ENCODE results near the gene DTHD1.

- TF ChIP-seq POLR2A (IDR thresholded peaks at IDR 0.05) = no peak
- no peak for TF ChIP-seq CTCF (IDR thresholded peaks at IDR 0.05)
These were observed 72.6 kb downstream of the DTHD1 start for GRCh38 chr4:36353998-36354397.
